Natural killer cell (primary cell): ENCODE data around the gene MAPK8. TPM values are rescaled to one million over a fixed set of nuclear protein-coding genes. Genes with fewer than 3 reads are reported as not detected.

Source experiments
- ATAC-seq, 3 donors: fragments of 150-1000 bp in 2 of 3; fragments of 200-7000 bp in 1 of 3; cut with Tn5 transposase; 1 replicate in 1 of 3; 2 replicates in 2 of 3; pipeline ENCODE4 v1.10.0; 2021; ENCODE audit warnings: mild to moderate bottlenecking in 2 of 3, moderate library complexity in 2 of 3
- DNase-seq, 2 donors: peaks; one replicate each; pipeline versions ENCODE4 v3.0.0 to v3.0.0-alpha.2; 2013 to 2021; ENCODE audit warnings: mixed read lengths in 1 of 2
- H3K27ac ChIP-seq: one replicate; pipeline ENCODE4 v1.5.1; 2013; ENCODE audit warnings: mild to moderate bottlenecking, low read length
- H3K27me3 ChIP-seq: one replicate; pipeline ENCODE4 v1.6.1; 2013; ENCODE audit warnings: low read length; ENCODE audit not compliant: control insufficient read depth, insufficient read depth
- H3K36me3 ChIP-seq: one replicate; pipeline ENCODE4 v1.6.1; 2013; ENCODE audit warnings: low read length; ENCODE audit not compliant: control insufficient read depth, insufficient read depth
- H3K4me1 ChIP-seq: one replicate; pipeline ENCODE4 v1.6.1; 2013; ENCODE audit warnings: low read length; ENCODE audit not compliant: control insufficient read depth, insufficient read depth
- H3K4me3 ChIP-seq: one replicate; pipeline ENCODE4 v1.5.1; 2013; ENCODE audit warnings: low read length
- H3K9me3 ChIP-seq: one replicate; pipeline ENCODE4 v1.6.1; 2013; ENCODE audit warnings: low read length; ENCODE audit not compliant: control insufficient read depth, insufficient read depth
- H3K27ac Mint-ChIP-seq, 2 donors: one replicate each; pipeline ENCODE4 v1.8.0; 2022; ENCODE audit warnings: mild to moderate bottlenecking in 2 of 2, mixed read lengths in 2 of 2, moderate library complexity in 1 of 2
- H3K27me3 Mint-ChIP-seq, 2 donors: one replicate each; pipeline ENCODE4 v1.8.0; 2022; ENCODE audit warnings: low read depth in 2 of 2, mixed read lengths in 2 of 2
- H3K36me3 Mint-ChIP-seq: one replicate; pipeline ENCODE4 v1.8.0; 2022; ENCODE audit warnings: mixed read lengths
- H3K4me1 Mint-ChIP-seq, 2 donors: one replicate each; pipeline ENCODE4 v1.8.0; 2022; ENCODE audit warnings: mixed read lengths in 2 of 2
- H3K4me3 Mint-ChIP-seq: one replicate; pipeline ENCODE4 v1.8.0; 2022; ENCODE audit warnings: mild to moderate bottlenecking, moderate library complexity, mixed read lengths
- H3K9me3 Mint-ChIP-seq, 2 donors: one replicate each; pipeline ENCODE4 v1.8.0; 2022; ENCODE audit warnings: mixed read lengths in 2 of 2
- WGBS: methylation state at CpG from one replicate; pipeline ENCODE4 v1.1.7; 2013; ENCODE audit warnings: missing lambda C conversion rate; ENCODE audit not compliant: insufficient coverage; 5-methylcytosine and 5-hydroxymethylcytosine counted together
- intact Hi-C: fragments of 100-400 bp; cut with micrococcal nuclease; formaldehyde crosslinking; loops from one replicate; pipeline ENCODE4 v1.14.2; 2022
- total RNA-seq, 4 donors: library from RNA; stranded (reverse); fragments of 120-200 nt in 1 of 4; gene quantifications; one replicate each; pipeline versions ENCODE4 v1.2.3 to v1.2.4, GENCODE V29; 2013 to 2022
- TF ChIP-seq, protein P1 (sequence below): fragments of 200-600 bp; IDR thresholded peaks from one replicate; pipeline ENCODE4 v1.8.0; 2022; ENCODE audit warnings: antibody characterized with exemption

Gene MAPK8
- total RNA-seq, 3 donors from 2014 or later (not counting 1 experiment from before 2014, with no cell fraction given), result 37.3 to 44.5 (median 40.8) TPM

DNA sequence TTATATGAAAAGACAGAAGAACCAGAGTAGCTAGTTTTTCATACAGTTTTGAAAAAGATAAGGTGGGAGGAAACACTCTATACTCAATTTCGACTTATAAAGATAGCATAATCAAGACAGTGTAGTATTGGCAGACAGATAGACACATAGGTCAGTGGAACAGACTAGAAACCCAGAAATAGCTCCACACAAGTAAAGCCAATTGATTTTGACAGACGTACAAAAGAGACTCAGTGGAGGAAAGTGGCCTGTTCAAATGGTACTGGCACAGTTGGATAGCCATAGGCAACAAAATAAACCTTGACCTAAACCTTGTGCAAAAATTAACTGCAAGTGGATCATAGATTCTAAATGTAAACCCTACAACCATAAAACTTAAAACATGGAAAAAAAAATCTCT lies 46.8 kb downstream of the MAPK8 start:
- peaks cover 32 to 41% of the 10 kb centered on the region in 2 donors for H3K4me1 Mint-ChIP-seq
- H3K9me3 ChIP-seq, result no peaks in the 10 kb centered on the region
- no peak overlapping the region for H3K27ac ChIP-seq
- no peaks in the 10 kb centered on the region for H3K36me3 ChIP-seq
- intact Hi-C loops, result no loop called here
- TF ChIP-seq, protein P1, sequence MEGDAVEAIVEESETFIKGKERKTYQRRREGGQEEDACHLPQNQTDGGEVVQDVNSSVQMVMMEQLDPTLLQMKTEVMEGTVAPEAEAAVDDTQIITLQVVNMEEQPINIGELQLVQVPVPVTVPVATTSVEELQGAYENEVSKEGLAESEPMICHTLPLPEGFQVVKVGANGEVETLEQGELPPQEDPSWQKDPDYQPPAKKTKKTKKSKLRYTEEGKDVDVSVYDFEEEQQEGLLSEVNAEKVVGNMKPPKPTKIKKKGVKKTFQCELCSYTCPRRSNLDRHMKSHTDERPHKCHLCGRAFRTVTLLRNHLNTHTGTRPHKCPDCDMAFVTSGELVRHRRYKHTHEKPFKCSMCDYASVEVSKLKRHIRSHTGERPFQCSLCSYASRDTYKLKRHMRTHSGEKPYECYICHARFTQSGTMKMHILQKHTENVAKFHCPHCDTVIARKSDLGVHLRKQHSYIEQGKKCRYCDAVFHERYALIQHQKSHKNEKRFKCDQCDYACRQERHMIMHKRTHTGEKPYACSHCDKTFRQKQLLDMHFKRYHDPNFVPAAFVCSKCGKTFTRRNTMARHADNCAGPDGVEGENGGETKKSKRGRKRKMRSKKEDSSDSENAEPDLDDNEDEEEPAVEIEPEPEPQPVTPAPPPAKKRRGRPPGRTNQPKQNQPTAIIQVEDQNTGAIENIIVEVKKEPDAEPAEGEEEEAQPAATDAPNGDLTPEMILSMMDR, result no peak
- WGBS, result 100% methylated on average over 2 of the region's 2 CpGs
- DNase-seq (no peak), ATAC-seq (no peak)
- H3K4me3 ChIP-seq, result no peak overlapping the region
- H3K27ac Mint-ChIP-seq, result no peak overlapping the region
- no peaks in the 10 kb centered on the region for H3K4me1 ChIP-seq
- H3K9me3 Mint-ChIP-seq, result peaks cover 0 to 11% of the 10 kb centered on the region in 2 donors
- no peaks in the 10 kb centered on the region for H3K27me3 ChIP-seq
- no peak overlapping the region for H3K4me3 Mint-ChIP-seq
- H3K36me3 Mint-ChIP-seq, result peaks cover 3% of the 10 kb centered on the region
- no peaks in the 10 kb centered on the region for H3K27me3 Mint-ChIP-seq

DNA sequence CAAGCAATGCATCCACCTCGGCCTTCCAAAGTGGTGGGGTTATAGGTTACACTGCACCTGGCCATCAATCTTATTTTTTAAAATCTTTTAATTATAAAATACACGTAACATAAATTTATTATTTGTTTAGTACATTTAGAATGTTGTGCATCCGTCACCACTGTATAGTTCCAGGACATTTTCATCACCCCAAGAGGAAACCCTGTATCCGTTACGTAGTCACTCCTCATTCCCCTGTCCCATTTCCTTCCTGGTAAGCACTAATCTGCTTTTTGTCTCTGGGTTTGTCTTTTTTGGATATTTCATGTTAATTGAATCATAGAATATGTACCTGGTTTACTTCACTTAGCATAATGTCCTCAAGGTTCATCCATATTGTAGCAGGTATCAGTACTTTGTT lies 51.2 kb downstream of the MAPK8 start:
- DNase-seq (no peak), ATAC-seq (no peak)
- H3K27ac ChIP-seq, result no peak overlapping the region
- Mint-ChIP-seq H3K4me1 (peaks cover 36 to 50% of the 10 kb centered on the region in 2 donors), H3K27me3 (no peaks in the 10 kb centered on the region), H3K36me3 (no peaks in the 10 kb centered on the region), H3K27ac (peak overlapping the region in 1 of 2 donors; percentile 3), H3K4me3 (no peak overlapping the region), H3K9me3 (no peaks in the 10 kb centered on the region)
- TF ChIP-seq, protein P1, result no peak
- 96% methylated on average over 4 of the region's 5 CpGs for WGBS
- H3K36me3 ChIP-seq, result no peaks in the 10 kb centered on the region
- H3K27me3 ChIP-seq, result no peaks in the 10 kb centered on the region
- no peaks in the 10 kb centered on the region for H3K4me1 ChIP-seq
- H3K9me3 ChIP-seq, result no peaks in the 10 kb centered on the region
- no peak overlapping the region for H3K4me3 ChIP-seq
- intact Hi-C loops, result no loop called here

DNA sequence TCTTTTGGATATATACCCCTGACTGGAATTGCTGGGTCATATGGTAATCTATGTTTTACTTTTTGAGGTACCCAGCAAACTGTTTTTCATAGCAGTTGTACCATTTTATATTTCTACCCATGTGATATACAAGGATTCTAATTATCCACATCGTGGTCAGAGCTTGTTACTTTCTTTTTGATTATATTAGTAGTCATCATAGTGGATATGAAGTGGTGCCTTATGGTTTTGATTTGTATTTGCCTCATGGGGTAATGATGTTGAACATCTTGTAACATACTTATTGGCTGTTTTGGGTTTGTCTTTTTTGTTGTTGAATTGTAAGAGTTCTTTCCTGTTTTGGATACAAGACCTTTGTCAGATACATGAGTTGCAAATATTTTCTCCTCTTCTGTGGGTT lies 51.7 kb downstream of the MAPK8 start:
- no peaks in the 10 kb centered on the region for H3K9me3 Mint-ChIP-seq
- intact Hi-C loops, result no loop called here
- peaks cover 31 to 50% of the 10 kb centered on the region in 2 donors for H3K4me1 Mint-ChIP-seq
- WGBS, result no CpG with 5 or more reads among the region's 1 CpG
- TF ChIP-seq, protein P1, result no peak
- no peaks in the 10 kb centered on the region for H3K36me3 Mint-ChIP-seq
- Histone ChIP-seq H3K36me3 (no peaks in the 10 kb centered on the region), H3K27ac (no peak overlapping the region), H3K9me3 (no peaks in the 10 kb centered on the region), H3K4me1 (no peaks in the 10 kb centered on the region), H3K4me3 (no peak overlapping the region), H3K27me3 (no peaks in the 10 kb centered on the region)
- H3K27me3 Mint-ChIP-seq, result no peaks in the 10 kb centered on the region
- H3K27ac Mint-ChIP-seq, result peak overlapping the region in 1 of 2 donors; percentile 3
- ATAC-seq (peak in 1 of 3 donors; percentile 39), DNase-seq (no peak)
- no peak overlapping the region for H3K4me3 Mint-ChIP-seq

DNA sequence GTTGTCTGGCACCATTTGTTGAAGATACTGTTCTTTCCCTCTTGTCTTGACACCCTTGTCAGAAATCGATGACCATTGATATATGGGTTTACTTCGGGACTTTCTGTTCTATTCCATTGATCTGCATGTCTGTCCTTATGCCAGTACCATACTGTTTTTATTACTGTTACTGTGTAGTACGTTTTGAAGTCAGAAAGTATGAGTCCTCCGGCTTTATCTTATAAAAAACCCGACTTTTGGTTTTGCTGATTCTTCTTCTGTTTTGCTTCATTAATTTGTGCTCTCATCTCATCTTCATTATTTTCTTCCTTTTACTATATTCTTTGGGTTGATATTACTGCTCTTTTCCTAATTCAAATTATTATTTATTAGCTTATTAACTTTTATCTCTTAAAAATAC lies 52.4 kb downstream of the MAPK8 start:
- Histone ChIP-seq H3K36me3 (no peaks in the 10 kb centered on the region), H3K9me3 (no peaks in the 10 kb centered on the region), H3K27ac (no peak overlapping the region), H3K27me3 (no peaks in the 10 kb centered on the region), H3K4me3 (no peak overlapping the region), H3K4me1 (no peaks in the 10 kb centered on the region)
- peaks cover 31 to 51% of the 10 kb centered on the region in 2 donors for H3K4me1 Mint-ChIP-seq
- intact Hi-C loops, result no loop called here
- H3K36me3 Mint-ChIP-seq, result no peaks in the 10 kb centered on the region
- DNase-seq (no peak), ATAC-seq (no peak)
- no peak overlapping the region for H3K4me3 Mint-ChIP-seq
- 100% methylated on average over 2 of the region's 5 CpGs for WGBS
- H3K9me3 Mint-ChIP-seq, result no peaks in the 10 kb centered on the region
- no peaks in the 10 kb centered on the region for H3K27me3 Mint-ChIP-seq
- TF ChIP-seq, protein P1, result no peak
- H3K27ac Mint-ChIP-seq, result no peak overlapping the region
